ENCODE results near the gene ZNF708. TPM values are rescaled to one million over a fixed set of nuclear protein-coding genes. Genes with fewer than 3 reads are reported as not detected.
A peak's percentile ranks its signal among the peaks of the same experiment; 100 is the strongest.
"Not testable (repeated sequence)": the region's sequence is repeated elsewhere in the genome, so short reads cannot be mapped to it uniquely, and the experiment has no call there.

ZNF708 gene
- total RNA-seq, 2 donors from 2014 or later: 13.7 to 14.5 TPM

DNA sequence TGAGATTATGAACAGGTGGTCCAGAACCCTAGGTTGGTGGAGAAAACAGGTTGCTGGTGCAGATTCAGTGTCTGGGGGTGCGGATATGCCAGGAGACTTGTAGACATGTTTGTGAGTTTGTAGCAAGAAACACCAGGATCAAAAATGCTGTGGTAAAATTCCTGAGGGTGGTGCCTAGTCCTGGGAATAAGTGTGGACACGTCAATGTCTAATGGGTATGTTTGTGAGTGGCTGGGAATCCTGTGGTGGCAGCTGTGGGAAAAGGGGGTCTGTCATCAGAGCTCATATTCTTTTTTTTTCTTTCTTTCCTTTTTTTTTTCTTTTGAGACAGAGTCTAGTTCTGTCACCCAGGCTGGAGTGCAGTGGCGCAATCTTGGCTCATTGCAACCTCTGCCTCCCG is 7.2 kb downstream of the ZNF708 start:
- ATAC-seq (no peak), DNase-seq (no peak)
- no peak overlapping the region for H3K4me3 ChIP-seq
- intact Hi-C loops (cut with DNase I): no loop called here
- no peak for TF ChIP-seq POLR2A (IDR thresholded peaks at IDR 0.05)
- TF ChIP-seq CTCF (IDR thresholded peaks at IDR 0.05): no peak
- H3K36me3 ChIP-seq (replicated peaks in 1 of 2; ENCODE audit: insufficient read depth in 1 of 2, low read depth in 2 of 2): no peaks in the 10 kb centered on the region
- H3K9me3 ChIP-seq: no peaks in the 10 kb centered on the region
- 78 to 84% methylated on average over 4 of the region's 4 CpGs for whole genome bisulfite sequencing, 2 donors
- H3K27me3 ChIP-seq: no peaks in the 10 kb centered on the region
- peak overlapping the region in 3 of 4 donors; percentile 41 to 68 (median 57) for H3K27ac ChIP-seq
- H3K4me1 ChIP-seq: peaks cover 24% of the 10 kb centered on the region

- TF ChIP-seq CTCF (IDR thresholded peaks at IDR 0.05) (no peak), POLR2A (IDR thresholded peaks at IDR 0.05) (no peak)
- DNase-seq (no peak), ATAC-seq (no peak)
- Histone ChIP-seq H3K27me3 (no peaks in the 10 kb centered on the region), H3K4me3 (no peak overlapping the region), H3K9me3 (no peaks in the 10 kb centered on the region), H3K27ac (no peak overlapping the region), H3K36me3 (replicated peaks in 1 of 2; ENCODE audit: insufficient read depth in 1 of 2, low read depth in 2 of 2) (no peaks in the 10 kb centered on the region), H3K4me1 (peaks cover 24% of the 10 kb centered on the region)
- intact Hi-C loops (cut with DNase I): no loop called here
- WGBS, 2 donors: 57 to 85% methylated on average over 4 of the region's 4 CpGs
Observed at GRCh38 chr19:21321134-21321533, 8.1 kb downstream of the ZNF708 start.

- no peaks in the 10 kb centered on the region for H3K27me3 ChIP-seq
- TF ChIP-seq CTCF (IDR thresholded peaks at IDR 0.05) (no peak), POLR2A (IDR thresholded peaks at IDR 0.05) (no peak)
- 55 to 56% methylated on average over 1 of the region's 1 CpG for WGBS, 2 donors
Observed at GRCh38 chr19:21317821-21318220, 11.4 kb downstream of the ZNF708 start.

GRCh38 chr19:21314676-21315075 is 14.5 kb downstream of the ZNF708 start:
- intact Hi-C loops (cut with DNase I): no loop called here
- peaks cover 20% of the 10 kb centered on the region for H3K4me1 ChIP-seq
- DNase-seq: no peak

More at GRCh38 chr19:21317821-21318220, 11.4 kb downstream of the ZNF708 start:
- H3K4me1 ChIP-seq: peaks cover 24% of the 10 kb centered on the region
- intact Hi-C loops (cut with DNase I): no loop called here
- no peak overlapping the region for H3K27ac ChIP-seq
- no peak overlapping the region for H3K4me3 ChIP-seq
- DNase-seq: no peak
- no peaks in the 10 kb centered on the region for H3K9me3 ChIP-seq
- no peaks in the 10 kb centered on the region for H3K36me3 ChIP-seq (replicated peaks in 1 of 2; ENCODE audit: insufficient read depth in 1 of 2, low read depth in 2 of 2)
- peak; percentile 24 for ATAC-seq

DNA sequence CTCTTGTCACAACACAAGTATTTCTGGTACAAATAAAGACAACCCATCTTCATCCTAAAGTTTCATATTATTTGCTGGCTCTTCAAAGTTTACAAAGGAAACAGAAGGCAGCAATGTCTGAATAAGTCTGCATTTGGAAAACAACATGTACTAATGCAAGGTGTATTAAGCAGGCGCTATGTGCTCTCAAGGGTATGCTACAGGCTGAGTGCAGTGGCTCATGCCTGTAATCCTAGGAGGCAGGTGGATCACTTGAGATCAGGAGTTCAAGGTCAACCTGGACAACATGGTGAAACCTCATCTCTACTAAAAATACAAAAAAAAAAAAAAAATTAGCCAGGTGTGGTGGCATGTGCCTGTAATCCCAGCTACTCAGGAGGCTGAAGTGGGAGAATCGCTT is 16.4 kb downstream of the ZNF708 start:
- H3K4me3 ChIP-seq; DNase-seq; intact Hi-C loops (cut with DNase I); ATAC-seq; H3K9me3 ChIP-seq; H3K27me3 ChIP-seq; H3K27ac ChIP-seq; H3K36me3 ChIP-seq (replicated peaks in 1 of 2; ENCODE audit: insufficient read depth in 1 of 2, low read depth in 2 of 2): not testable (repeated sequence)
- peaks cover 17% of the 10 kb centered on the region for H3K4me1 ChIP-seq
- WGBS, 2 donors: 94 to 98% methylated on average over 2 of the region's 2 CpGs

More at GRCh38 chr19:21314676-21315075, 14.5 kb downstream of the ZNF708 start:
- no peak overlapping the region for H3K27ac ChIP-seq
- no peak overlapping the region for H3K4me3 ChIP-seq
- H3K9me3 ChIP-seq: no peaks in the 10 kb centered on the region
- TF ChIP-seq POLR2A (IDR thresholded peaks at IDR 0.05) (no peak), CTCF (IDR thresholded peaks at IDR 0.05) (no peak)
- H3K27me3 ChIP-seq: no peaks in the 10 kb centered on the region
- WGBS, 2 donors: 50 to 87% methylated on average over 1 of the region's 1 CpG
- no peaks in the 10 kb centered on the region for H3K36me3 ChIP-seq (replicated peaks in 1 of 2; ENCODE audit: insufficient read depth in 1 of 2, low read depth in 2 of 2)
- no peak for ATAC-seq

Measured in body of pancreas (tissue), 4 donors.